GM23338 (cell line): ENCODE measurements around the gene DNM1L. TPM values are rescaled to one million over a fixed set of nuclear protein-coding genes. Genes with fewer than 3 reads are reported as not detected.

Experiments used
- ATAC-seq: fragments of 200-7000 bp; cut with Tn5 transposase; 3 replicates; pipeline ENCODE4 v1.9.1; 2020
- DNase-seq: peaks from one replicate; pipeline ENCODE4 v3.0.0-alpha.2; 2015; ENCODE audit warnings: low spot score
- H2AFZ ChIP-seq: fragments of 200-600 bp; sonication (generic); 2 replicates; pipeline ENCODE4 v1.8.0; 2016; ENCODE audit warnings: antibody characterized with exemption, mild to moderate bottlenecking, moderate library complexity
- H3F3A ChIP-seq: fragments of 200-600 bp; sonication (generic); replicated peaks from 2 replicates; pipeline ENCODE4 v1.8.0; 2017; ENCODE audit warnings: antibody characterized with exemption, mixed run types, low read depth
- H3K27ac ChIP-seq: fragments of 200-600 bp; sonication (generic); 2 replicates; pipeline ENCODE4 v1.6.1; 2016; ENCODE audit warnings: low read depth
- H3K27me3 ChIP-seq: fragments of 200-600 bp; sonication (generic); 2 replicates; pipeline ENCODE4 v1.8.0; 2016; ENCODE audit warnings: mild to moderate bottlenecking, mixed run types, moderate library complexity; ENCODE audit not compliant: insufficient read depth
- H3K36me3 ChIP-seq: fragments of 200-600 bp; sonication (generic); 2 replicates; pipeline ENCODE4 v1.8.0; 2016; ENCODE audit warnings: mild to moderate bottlenecking; ENCODE audit not compliant: insufficient read depth
- H3K4me1 ChIP-seq: fragments of 200-600 bp; sonication (generic); 2 replicates; pipeline ENCODE4 v1.8.0; 2016; ENCODE audit warnings: mild to moderate bottlenecking, moderate library complexity; ENCODE audit not compliant: insufficient read depth
- H3K4me2 ChIP-seq: fragments of 200-600 bp; sonication (generic); 2 replicates; pipeline ENCODE4 v1.7.1; 2017; ENCODE audit warnings: mixed run types
- H3K4me3 ChIP-seq: fragments of 200-600 bp; sonication (generic); 2 replicates; pipeline ENCODE4 v1.6.1; 2016; ENCODE audit warnings: mixed run types
- H3K79me2 ChIP-seq: fragments of 200-600 bp; sonication (generic); replicated peaks from 2 replicates; pipeline ENCODE4 v1.8.0; 2017; ENCODE audit warnings: mild to moderate bottlenecking; ENCODE audit not compliant: insufficient read depth
- H3K9me2 ChIP-seq: fragments of 200-600 bp; sonication (generic); 2 replicates; pipeline ENCODE4 v1.8.0; 2017; ENCODE audit not compliant: insufficient read depth
- H4K20me1 ChIP-seq: fragments of 200-600 bp; sonication (generic); replicated peaks from 2 replicates; pipeline ENCODE4 v1.8.0; 2017; ENCODE audit warnings: mild to moderate bottlenecking; ENCODE audit not compliant: insufficient read depth
- H3K27ac Mint-ChIP-seq: 2 replicates; pipeline ENCODE4 v1.8.0; 2020; ENCODE audit warnings: inconsistent platforms, mild to moderate bottlenecking, moderate library complexity, mixed read lengths
- H3K27me3 Mint-ChIP-seq: 3 replicates; pipeline ENCODE4 v1.8.0; 2022; ENCODE audit warnings: low read depth, mild to moderate bottlenecking, moderate library complexity, mixed read lengths, inconsistent platforms; ENCODE audit not compliant: insufficient read depth, poor library complexity
- H3K36me3 Mint-ChIP-seq: 3 replicates; pipeline ENCODE4 v1.8.0; 2021; ENCODE audit warnings: low read depth, mild to moderate bottlenecking, inconsistent platforms, moderate library complexity, mixed read lengths
- H3K4me1 Mint-ChIP-seq: 3 replicates; pipeline ENCODE4 v1.8.0; 2020; ENCODE audit warnings: mild to moderate bottlenecking, inconsistent platforms, mixed read lengths
- H3K4me3 Mint-ChIP-seq: 3 replicates; pipeline ENCODE4 v1.8.0; 2021; ENCODE audit warnings: moderate library complexity, mild to moderate bottlenecking, inconsistent platforms, mixed read lengths
- H3K9me3 Mint-ChIP-seq: 3 replicates; pipeline ENCODE4 v1.8.0; 2020; ENCODE audit warnings: moderate library complexity, mild to moderate bottlenecking, inconsistent platforms, mixed read lengths
- CREB1 ChIP-seq: fragments of 250-450 bp; sonication (Bioruptor Pico); IDR thresholded peaks from 2 replicates; pipeline ENCODE4 v1.5.0; 2020; ENCODE audit warnings: low read depth, mild to moderate bottlenecking, moderate library complexity
- EZH2 ChIP-seq: fragments of 200-600 bp; sonication (generic); IDR thresholded peaks from one replicate; pipeline ENCODE4 v1.8.0; 2017; ENCODE audit warnings: antibody characterized with exemption, mild to moderate bottlenecking, low read depth; ENCODE audit not compliant: unreplicated experiment
- EZH2phosphoT487 ChIP-seq: fragments of 200-600 bp; sonication (generic); IDR thresholded peaks from one replicate; pipeline ENCODE4 v1.8.1; 2018; ENCODE audit warnings: antibody characterized with exemption; ENCODE audit not compliant: unreplicated experiment
- POLR2AphosphoS5 ChIP-seq: IDR thresholded peaks from 2 replicates; pipeline ENCODE4 v1.6.1; 2016; ENCODE audit warnings: antibody characterized with exemption, low read depth
- REST ChIP-seq: IDR thresholded peaks from one replicate; pipeline ENCODE4 v1.6.1; 2018; ENCODE audit warnings: antibody characterized with exemption; ENCODE audit not compliant: unreplicated experiment
- ZNF331 ChIP-seq: fragments of 250-450 bp; sonication (Bioruptor Pico); IDR thresholded peaks from 2 replicates; pipeline ENCODE4 v1.5.0; 2020; ENCODE audit warnings: low read depth, mild to moderate bottlenecking, moderate library complexity
- ZNF462 ChIP-seq: fragments of 250-450 bp; sonication (Bioruptor Pico); IDR thresholded peaks from 2 replicates; pipeline ENCODE4 v1.5.0; 2020; ENCODE audit warnings: mild to moderate bottlenecking, moderate library complexity
- polyA plus RNA-seq: library from polyadenylated mRNA; unstranded; fragments of >200 nt; fragmentation: Nextera tagmentation; extraction: Ambion mirVana; gene quantifications from 2 replicates; pipeline ENCODE4 v1.2.1, GENCODE V29; 2016
- total RNA-seq: library from RNA; depleted of rRNA; stranded (reverse); fragments of >200 nt; shearing (Covaris generic); gene quantifications from 2 replicates; pipeline ENCODE4 v1.2.3, GENCODE V29; 2014
- TF ChIP-seq, protein P1 (sequence below), 2 experiments: fragments of 200-600 bp in 1 of 2; sonication (generic) in 1 of 2; conservative IDR thresholded peaks; 2 replicates each; pipeline versions ENCODE4 v1.5.1 to v1.6.1; 2016 to 2017; ENCODE audit warnings: antibody characterized with exemption in 2 of 2, low read depth in 2 of 2, mild to moderate bottlenecking in 2 of 2, moderate library complexity in 1 of 2

Gene DNM1L
- total and polyA plus RNA-seq, 2 experiments from 2014 or later: 72.2 to 94.8 TPM

DNA sequence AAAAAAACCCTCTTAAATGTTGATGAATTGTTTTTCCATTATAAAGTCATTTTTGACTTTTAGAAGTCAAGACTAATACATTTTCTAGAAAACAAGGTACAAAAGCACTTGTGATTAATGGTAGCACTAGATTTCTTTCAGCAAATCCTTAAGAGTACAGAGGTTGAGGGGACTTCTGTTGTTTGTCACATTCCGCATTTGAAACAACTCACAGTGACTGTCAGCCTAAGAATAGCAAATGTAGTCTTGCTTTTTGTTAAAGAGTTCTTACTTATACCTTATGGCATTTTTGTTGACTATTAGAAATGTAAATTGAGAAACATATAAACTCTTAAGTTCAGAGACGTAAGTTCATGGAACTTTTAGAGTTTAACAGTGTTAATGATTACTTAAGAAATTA is 60.2 kb downstream of the DNM1L start (continued):
- TF ChIP-seq REST: no peak
- TF ChIP-seq, protein P1, sequence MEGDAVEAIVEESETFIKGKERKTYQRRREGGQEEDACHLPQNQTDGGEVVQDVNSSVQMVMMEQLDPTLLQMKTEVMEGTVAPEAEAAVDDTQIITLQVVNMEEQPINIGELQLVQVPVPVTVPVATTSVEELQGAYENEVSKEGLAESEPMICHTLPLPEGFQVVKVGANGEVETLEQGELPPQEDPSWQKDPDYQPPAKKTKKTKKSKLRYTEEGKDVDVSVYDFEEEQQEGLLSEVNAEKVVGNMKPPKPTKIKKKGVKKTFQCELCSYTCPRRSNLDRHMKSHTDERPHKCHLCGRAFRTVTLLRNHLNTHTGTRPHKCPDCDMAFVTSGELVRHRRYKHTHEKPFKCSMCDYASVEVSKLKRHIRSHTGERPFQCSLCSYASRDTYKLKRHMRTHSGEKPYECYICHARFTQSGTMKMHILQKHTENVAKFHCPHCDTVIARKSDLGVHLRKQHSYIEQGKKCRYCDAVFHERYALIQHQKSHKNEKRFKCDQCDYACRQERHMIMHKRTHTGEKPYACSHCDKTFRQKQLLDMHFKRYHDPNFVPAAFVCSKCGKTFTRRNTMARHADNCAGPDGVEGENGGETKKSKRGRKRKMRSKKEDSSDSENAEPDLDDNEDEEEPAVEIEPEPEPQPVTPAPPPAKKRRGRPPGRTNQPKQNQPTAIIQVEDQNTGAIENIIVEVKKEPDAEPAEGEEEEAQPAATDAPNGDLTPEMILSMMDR (conservative IDR thresholded peaks at IDR 0.05; ENCODE audit: low read depth in 2 of 2): no peak
- no peak for TF ChIP-seq EZH2

- Histone ChIP-seq H3K27me3 (no peaks in the 10 kb centered on the region), H2AFZ (no peak overlapping the region), H3K36me3 (peaks cover 31% of the 10 kb centered on the region), H3K4me2 (no peak overlapping the region), H3F3A (no peaks in the 10 kb centered on the region), H4K20me1 (no peaks in the 10 kb centered on the region; the same call in 1 of the 2 replicates), H3K9me2 (no peaks in the 10 kb centered on the region), H3K27ac (no peak overlapping the region), H3K4me1 (peaks cover 24% of the 10 kb centered on the region), H3K4me3 (no peak overlapping the region), H3K79me2 (no peaks in the 10 kb centered on the region)
- Mint-ChIP-seq H3K27ac (no peak overlapping the region), H3K9me3 (no peaks in the 10 kb centered on the region), H3K4me3 (no peak overlapping the region), H3K4me1 (peaks cover 22% of the 10 kb centered on the region), H3K36me3 (peaks cover 78% of the 10 kb centered on the region), H3K27me3 (no peaks in the 10 kb centered on the region)
- DNase-seq: no peak
- ATAC-seq: no peak
- TF ChIP-seq POLR2AphosphoS5: no peak
- no peak for TF ChIP-seq EZH2phosphoT487
- TF ChIP-seq ZNF331: no peak
- TF ChIP-seq ZNF462 (CRISPR knock-in tag): no peak
- TF ChIP-seq, protein P1 (conservative IDR thresholded peaks at IDR 0.05; ENCODE audit: low read depth in 2 of 2): no peak
- no peak for TF ChIP-seq EZH2
- no peak for TF ChIP-seq CREB1 (CRISPR knock-in tag)
Measured at GRCh38 chr12:32742133-32742532, 63.0 kb downstream of the DNM1L start.
